HG02981 (cell line): ENCODE data around the gene SRSF8.

Experiments
- ATAC-seq: cut with Tn5 transposase; IDR thresholded peaks from one replicate; pipeline ENCODE4 v1.9.1; 2021; ENCODE audit warnings: mild to moderate bottlenecking, moderate library complexity; ENCODE audit not compliant: unreplicated experiment

Gene SRSF8

DNA sequence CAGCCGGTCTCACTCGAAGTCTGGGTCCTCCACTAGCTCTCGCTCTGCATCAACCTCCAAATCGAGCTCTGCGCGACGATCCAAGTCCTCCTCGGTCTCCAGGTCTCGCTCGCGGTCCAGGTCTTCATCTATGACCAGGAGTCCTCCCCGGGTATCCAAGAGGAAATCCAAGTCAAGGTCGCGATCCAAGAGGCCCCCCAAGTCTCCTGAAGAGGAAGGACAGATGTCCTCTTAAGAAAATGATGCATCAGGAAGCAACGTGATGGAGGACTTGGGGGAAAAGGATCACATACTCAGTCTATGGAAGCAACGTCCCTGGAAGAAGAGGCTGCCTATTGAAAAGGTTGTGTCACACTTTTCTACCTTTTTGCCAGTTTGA lies 1.1 kb downstream of the SRSF8 start:
- no peak for ATAC-seq

- ATAC-seq: peak; percentile 72
These were observed 1.8 kb downstream of the SRSF8 start for GRCh38 chr11:95068549-95068948.

DNA sequence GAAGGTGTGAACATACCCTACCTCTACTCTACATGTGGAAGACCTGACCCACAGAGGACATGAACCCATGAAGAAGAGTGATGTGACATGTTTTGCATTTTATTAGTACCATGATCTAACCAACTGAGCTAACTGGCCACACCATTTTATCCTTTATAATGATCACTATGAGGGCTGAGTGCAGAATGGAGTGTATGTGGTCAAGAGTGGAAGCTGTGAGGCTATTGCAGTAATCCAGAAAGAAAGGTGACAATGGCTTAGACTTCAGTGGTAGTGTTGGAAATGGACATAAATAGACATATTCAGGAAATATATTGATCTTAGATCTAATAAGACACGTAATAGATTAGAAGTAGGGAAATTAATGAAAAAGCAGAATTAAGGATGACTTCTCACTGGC lies 3.8 kb downstream of the SRSF8 start:
- no peak for ATAC-seq

DNA sequence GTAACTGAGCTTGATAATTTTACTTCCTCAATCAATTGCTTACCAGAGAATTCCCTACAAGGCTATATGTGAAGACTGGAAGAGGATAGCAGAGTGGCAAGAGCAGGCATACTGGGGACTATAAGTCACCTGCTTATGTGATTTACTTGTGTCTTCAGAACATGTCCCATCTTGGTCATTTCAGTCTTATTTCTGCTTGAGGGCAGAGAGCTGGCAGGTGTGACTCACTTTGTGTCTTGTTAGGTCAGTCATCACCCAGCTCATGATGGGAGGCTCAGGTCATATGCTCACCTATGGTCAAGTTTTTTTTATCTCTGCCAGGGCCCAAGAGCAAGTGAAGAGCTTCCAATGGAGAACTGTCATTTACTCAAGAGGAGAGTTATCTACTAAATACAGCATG lies 6.2 kb downstream of the SRSF8 start:
- ATAC-seq: no peak

- no peak for ATAC-seq
These were observed 8.3 kb downstream of the SRSF8 start for GRCh38 chr11:95074792-95075563.

DNA sequence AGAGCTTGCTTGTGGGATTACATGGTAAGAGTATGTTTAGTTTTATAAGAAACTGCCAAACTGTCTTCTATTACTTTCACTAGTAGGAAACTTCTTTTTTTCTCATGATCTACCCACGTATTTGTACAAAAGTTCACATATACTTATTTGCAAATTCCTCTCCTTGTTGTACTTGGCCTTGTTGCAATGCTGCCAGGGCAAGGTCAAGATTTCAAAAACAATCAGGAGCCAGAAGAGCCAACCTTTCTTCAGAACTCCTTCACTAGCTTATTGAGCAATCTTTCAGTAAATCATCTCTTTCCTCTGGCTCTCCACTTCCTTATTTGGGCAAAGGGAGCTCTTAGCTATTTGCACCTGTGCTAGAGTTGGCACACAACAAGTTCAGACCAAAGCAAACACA lies 9.7 kb downstream of the SRSF8 start:
- peak; percentile 81 for ATAC-seq

GRCh38 chr11:95076981-95077380 lies 10.3 kb downstream of the SRSF8 start:
- no peak for ATAC-seq

- no peak for ATAC-seq
These were observed 11.8 kb downstream of the SRSF8 start for GRCh38 chr11:95078526-95078925.

GRCh38 chr11:95081010-95081409 lies 14.3 kb downstream of the SRSF8 start:
- ATAC-seq: no peak

DNA sequence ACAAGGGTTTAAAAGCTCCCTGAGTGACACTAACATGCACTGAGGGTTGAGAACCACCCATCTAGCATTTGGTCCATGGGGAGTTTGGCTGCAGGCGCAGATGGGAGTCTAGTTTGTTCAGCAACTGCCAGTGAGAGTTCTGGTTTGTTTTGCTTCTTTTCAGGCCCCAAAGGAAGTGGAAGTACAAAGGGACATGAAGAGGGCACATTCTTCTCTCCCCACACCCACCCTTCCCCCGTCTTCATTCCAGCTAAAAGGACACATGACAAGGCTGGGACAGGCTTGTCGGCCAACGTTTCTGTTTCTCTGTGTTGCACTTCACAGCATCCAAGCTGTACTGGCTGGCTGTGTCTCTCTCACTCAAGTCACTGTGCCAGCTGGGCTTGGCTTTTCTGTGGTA lies 14.7 kb downstream of the SRSF8 start:
- no peak for ATAC-seq

DNA sequence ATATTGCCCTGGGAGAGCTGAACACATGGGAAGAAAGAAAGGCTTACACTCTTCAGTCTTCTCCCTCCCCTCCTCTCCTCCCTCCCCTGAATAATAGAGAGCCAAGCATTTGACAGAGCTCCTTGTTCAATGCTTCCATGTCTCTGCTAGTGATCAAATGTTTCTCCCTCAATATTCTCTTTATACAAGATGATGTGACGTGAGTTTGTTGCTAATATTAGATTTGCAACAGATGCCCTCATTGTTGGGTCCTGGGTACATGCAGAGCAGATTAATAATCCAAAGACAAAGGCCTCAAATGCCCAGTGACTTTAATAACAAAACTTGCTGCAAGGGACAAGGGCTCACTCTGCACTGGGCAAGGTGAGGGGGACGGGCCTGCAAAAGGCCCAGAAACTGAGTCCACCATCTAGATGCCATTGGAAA lies 15.9 kb downstream of the SRSF8 start:
- ATAC-seq: no peak

- ATAC-seq: no peak
These were observed 17.8 kb downstream of the SRSF8 start for GRCh38 chr11:95084509-95084908.

DNA sequence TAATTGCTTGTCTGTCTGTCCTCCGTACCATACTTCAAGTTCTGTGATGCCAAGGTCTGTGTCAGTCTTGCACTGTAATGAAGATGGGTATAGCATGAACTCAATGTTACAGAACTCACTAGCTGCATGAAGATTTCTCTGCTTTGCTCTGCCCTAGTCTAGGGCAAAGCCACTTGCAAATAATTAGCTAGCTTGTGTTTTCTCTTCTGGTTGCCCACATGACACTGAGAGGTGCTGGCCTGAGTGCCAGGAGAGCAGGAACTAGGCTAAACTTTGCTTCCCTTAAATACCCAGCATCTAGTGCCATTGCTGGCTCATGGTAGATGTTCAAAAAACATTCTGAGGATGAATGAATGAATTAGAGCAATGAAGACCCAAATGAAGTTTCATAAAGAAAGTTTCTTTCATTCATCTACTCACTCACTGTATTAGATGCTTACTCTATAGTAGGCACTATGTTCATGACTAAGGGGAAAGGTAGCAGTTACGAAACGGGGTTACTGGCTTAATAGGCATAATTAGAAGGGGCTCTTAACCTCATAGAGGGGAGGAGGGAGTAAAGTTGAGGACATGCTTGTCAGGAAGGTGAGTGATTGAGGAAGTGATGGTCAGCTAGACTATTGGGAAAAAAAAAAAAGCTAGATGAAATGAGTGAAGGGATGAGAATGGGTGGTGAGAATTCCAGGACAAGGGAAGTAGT lies 18.5 kb downstream of the SRSF8 start:
- no peak for ATAC-seq

DNA sequence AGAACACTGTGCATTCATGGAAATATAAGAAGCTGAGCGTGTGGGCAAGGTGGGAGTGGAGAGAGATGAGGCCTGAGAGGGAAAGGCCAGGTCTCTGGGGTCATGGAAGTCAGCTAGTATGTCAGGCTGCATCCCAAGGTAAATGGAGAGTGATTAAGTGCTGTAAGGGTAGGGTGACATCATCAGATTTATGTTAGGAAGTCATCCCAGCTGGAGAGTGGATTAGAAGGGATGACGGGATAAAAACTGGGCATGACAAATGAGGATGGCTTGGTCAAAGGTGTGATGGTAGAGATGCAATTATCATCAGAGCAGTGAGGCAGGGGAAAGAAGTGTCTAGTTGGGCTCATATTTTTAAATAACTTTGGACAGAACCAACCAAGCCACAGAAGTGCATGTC lies 19.4 kb downstream of the SRSF8 start:
- ATAC-seq: no peak

DNA sequence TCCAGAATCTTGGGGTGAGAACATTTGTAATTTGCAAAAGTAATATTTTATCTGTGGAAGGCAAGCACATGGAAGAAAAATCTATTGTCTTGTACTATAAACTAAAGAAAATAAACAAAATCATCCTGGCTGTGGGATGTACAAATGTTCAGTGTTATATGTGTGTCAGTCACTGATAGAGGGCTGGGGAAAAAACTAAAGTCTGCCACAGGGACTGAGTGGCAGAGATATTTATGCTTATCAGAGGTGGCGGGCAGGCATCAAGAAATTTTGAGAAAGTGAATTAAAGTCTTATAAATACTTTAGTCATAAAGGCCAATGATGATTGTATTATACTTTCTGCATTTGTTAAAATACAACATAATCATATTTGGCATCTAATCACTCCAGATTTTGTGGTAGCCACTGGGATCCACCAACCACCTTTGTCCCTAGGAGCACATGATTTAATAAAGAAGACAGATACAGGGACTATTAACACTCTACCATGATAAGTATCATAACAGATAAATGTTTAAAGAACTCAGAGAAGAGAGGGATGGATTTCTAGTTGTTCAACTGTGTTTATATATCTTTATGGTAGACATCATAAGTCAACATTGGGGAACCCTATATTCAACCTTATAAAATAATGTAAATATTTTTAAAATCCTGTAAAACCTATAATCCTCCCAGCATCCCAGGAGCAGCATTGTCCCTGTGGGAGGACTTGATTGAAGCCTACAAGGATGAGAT lies 20.3 kb downstream of the SRSF8 start:
- no peak for ATAC-seq

DNA sequence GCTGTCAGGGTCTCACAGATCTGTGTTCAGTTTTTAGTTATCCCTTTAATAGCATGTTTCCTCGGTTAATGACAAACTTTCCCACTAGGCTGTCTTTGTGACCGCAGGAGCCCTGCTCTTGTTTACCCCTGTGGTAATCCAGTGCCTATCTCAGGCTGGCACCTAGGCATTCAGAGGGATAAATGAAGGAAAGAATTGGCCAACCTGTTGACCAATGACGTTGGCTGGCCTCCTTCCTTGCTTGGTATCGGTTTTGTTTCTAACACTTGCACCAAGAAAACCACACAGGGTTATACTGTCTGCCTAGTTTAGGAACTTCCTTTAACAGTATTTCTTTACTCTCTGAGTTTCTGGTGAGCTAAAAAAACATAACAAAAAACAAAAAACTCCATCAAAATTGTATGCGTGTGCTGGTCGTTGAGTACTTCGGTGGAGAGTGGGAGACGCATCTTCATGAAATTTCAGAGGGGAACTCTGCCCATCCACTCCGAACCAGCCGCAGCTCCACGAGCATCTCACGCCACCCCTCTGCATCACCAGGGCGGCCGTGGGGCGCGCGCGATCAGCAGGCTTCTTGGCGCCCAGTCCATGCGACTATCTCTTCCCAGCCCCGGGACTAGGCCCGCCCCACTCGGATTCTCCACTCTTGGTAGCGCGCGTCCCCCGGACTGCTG lies 22.4 kb downstream of the SRSF8 start:
- ATAC-seq: peak; percentile 47

- ATAC-seq: peak; percentile 86
These were observed 23.2 kb downstream of the SRSF8 start, which contains the start of gene ENDOD1 for GRCh38 chr11:95089620-95090542. Gene ENDOD1, plus strand, starts transcription at chr11:95089846. Its CDS starts 82 bp downstream, at chr11:95089928.

DNA sequence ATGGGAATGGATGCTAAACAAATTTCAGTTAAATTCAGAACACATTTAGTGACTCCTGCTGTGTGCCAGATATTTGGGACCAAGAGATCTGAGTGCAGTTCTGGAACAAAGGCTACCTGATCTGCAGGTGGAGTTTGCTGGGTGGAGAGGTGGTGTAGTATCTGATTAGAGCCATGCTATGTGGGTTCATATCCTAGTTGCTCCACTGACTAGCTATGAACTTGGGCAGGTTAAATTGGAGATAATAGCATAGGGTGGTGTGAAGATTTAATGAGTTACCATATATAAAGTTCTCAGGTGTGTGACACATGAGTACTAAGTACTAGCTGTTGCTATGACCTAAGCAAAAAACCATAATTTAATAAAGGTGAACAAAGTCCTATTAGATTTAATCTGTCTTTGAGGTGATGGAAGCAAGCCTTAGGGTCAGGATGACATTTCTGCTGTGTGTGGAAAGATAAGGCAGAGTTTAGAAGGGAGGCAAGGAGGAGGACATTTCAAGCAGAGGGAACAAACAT lies 25.0 kb downstream of the SRSF8 start:
- ATAC-seq: no peak

GRCh38 chr11:95092549-95093324 lies 26.0 kb downstream of the SRSF8 start:
- ATAC-seq: no peak
